HG02840 (cell line): ENCODE results near the gene SUCLA2.
"Not testable (repeated sequence)": the region's sequence is repeated elsewhere in the genome, so short reads cannot be mapped to it uniquely, and the experiment has no call there.

Experiments used
- ATAC-seq: cut with Tn5 transposase; IDR thresholded peaks from one replicate; pipeline ENCODE4 v1.9.1; 2021; ENCODE audit warnings: mild to moderate bottlenecking, moderate library complexity, moderate number of reproducible peaks; ENCODE audit not compliant: unreplicated experiment, low FRiP score

The SUCLA2 gene

DNA sequence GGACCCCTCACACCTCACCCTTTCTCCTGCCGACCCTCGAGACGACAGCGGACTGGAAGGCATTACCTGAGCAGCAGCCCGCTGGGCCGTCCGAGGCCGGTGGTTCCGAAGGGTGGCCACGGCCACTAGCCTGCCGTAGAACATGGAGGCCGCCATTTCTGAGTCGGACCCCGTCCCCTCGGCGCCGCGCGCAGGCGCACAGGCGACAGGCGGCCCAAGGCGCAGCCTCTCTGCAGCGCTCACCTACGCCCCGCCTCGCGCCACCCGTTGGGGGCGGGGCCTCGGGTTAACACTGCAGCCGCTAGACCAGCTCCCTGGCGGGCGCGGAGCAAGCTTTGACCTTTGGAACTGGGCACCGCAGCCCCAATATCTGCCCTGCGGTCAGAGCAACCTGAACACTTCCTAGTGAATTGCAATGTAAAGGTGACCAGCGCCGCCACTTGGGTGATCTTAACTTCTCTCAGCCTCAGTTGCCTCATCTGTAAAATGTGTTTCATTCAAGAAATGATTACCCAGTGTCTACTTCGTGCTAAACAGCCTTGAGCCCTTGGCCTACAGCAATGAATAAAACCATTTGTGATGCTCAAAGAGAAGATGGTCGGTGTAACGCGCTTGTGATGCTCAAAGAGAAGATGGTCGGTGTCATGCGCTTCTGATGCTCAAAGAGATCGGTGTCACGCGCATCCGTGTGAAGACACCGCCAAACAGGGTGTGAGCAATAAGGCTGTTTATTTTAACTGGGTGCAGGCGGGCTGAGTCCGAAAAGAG, at the start of gene SUCLA2:
SUCLA2 (minus strand) TSS at position 160 of the 768 bp plus-strand sequence; CDS start at position 156, 4 bp downstream.
- peak; percentile 97 for ATAC-seq

GRCh38 chr13:48050550-48050949, 49.5 kb upstream of the SUCLA2 start:
- no peak for ATAC-seq

DNA sequence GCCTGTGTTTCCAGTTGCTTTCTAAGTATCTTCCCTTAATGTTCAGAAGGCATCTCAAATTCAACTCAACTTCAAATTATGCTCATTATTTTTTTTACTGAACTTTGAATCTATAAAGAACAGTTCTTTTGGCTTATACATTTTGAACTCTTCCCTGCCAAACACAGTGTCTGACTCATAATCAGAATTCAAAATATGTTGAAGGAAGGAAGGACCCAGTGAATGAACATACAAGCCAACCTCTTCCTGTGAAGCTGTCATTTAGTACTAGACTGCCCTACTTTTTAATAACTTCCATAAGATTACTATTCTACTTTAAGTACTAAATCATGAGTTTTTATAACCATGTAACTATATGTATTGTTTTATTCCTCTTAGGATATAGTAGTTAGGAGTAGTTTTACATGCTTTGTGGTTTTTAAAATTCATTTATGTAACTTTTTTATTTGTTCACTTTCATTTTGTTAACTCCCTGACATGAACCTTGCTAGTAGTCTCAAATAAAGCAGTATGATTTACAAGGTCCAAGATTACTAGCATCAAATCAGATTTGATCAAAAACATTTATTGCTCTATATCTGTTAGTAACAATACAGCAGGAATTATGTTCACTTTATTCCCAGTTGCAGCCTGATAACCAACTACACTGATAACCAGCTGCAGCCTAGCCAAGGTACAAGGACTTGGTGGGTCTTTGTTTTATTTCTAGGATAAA, 42.9 kb upstream of the SUCLA2 start:
- ATAC-seq, result no peak

GRCh38 chr13:48042894-48043293, 41.8 kb upstream of the SUCLA2 start:
- no peak for ATAC-seq

DNA sequence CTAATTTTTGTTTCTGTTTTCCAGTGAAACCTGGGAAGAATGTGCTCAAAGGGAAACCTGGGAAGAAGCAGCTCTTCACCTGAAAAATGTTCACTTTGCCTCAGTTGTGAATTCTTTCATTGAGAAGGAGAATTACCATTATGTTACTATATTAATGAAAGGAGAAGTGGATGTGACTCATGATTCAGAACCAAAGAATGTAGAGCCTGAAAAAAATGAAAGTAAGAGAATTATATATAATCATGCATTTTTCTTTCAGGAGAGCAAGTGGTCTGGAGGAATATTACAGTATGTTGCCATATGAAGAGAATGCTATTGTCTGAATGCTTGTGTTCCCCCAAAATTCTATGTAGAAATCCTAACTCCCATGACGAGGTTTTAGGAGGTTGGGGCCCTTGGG, 39.8 kb upstream of the SUCLA2 start:
- no peak for ATAC-seq

- ATAC-seq, result no peak
Observed at GRCh38 chr13:48040049-48040448, 39.0 kb upstream of the SUCLA2 start.

DNA sequence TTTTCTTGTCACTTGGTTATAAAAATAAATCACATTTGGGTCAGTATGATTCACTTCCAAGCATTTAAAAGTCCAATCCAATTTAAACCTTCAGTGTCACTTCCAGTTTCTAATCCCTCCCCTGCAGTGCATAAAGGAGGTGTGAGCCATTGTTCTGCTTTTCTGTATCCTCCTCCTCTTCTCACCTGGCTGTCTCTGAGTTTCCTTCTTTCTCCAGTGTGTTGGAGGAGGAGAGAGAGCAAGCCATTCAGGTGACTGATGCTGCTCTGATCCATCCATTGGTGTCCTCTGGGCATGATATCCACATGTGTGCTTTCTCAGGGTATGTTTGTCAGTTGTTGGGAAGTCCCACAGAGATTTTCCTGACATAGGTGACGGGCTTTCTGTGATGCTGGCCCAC, 37.7 kb upstream of the SUCLA2 start:
- no peak for ATAC-seq

DNA sequence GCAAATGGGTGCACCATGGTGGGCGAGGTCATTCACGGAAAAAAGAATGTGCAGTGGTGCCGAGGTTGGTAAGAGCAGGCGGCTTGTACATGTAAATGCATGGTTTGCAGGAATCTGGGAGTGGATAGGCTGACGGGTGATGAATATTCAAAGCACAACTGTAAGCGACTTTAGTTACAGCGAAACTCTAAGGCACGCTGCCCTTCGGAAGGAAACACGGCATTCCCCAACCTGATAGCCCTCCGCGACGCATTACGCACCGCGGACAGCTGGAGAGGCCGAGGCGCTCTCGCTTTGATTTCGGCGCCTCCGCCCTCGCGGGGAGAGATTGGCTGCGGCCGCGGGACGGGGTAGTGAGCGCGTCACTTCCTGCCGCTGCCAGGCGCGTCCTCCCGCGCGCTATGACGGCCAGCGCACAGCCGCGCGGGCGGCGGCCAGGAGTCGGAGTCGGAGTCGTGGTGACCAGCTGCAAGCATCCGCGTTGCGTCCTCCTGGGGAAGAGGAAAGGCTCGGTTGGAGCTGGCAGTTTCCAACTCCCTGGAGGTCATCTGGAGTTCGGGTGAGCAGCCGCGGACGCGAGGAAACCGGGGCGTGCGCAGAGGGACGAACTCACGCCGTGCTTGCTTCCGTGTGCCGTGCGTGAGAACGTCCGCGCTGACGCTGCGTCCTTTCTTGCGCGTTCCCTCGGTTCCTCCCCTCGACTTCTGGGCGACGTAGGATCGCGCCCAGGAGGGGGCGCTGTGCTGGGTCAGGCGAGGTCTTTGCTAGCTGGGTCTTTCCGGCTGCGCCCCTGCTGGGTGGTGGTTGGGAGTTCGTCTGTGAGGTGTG, 36.5 kb upstream of the SUCLA2 start, which contains the start of gene NUDT15:
NUDT15 (plus strand) TSS at position 381 of the 828 bp plus-strand sequence; CDS start at position 402, 21 bp downstream.
- ATAC-seq, result peak; percentile 94

DNA sequence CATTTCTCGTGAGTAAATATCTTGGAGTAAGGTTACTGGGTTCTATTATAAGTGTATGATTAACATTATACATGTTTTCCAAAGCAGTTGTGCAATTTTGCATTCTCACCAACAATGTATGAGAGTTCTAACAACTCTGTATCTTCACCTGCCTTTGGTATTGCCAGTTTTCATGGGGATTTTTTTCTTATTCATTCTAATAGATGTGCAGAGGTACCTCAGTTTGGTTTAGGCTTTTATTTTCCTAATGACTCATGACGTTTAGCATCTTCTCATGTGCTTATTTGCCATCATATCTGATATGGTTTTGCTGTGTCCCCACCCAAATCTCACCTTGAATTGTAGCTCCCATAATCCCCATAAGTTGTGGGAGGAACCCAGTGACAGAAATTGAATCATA, 28.8 kb upstream of the SUCLA2 start:
- no peak for ATAC-seq

GRCh38 chr13:48028066-48028465, 27.0 kb upstream of the SUCLA2 start:
- no peak for ATAC-seq

DNA sequence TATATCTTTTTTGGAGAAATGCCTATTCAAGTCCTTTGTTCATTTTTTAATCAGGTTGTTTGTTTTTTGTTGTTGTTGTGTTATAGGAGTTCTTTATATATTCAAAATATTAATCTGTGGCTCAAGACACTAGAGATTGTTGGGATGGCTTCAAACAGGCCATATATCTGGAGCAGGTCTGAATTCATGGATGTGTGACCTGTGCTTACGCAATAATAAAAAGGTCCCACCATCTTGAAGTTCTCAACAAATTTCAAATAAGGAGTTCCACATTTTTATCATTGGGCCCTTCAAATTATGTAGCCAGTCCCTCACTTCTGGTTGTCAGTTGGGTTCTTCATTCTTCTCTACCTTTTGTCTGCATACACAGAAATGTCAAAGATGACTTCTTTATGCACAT, 18.7 kb upstream of the SUCLA2 start:
- no peak for ATAC-seq

DNA sequence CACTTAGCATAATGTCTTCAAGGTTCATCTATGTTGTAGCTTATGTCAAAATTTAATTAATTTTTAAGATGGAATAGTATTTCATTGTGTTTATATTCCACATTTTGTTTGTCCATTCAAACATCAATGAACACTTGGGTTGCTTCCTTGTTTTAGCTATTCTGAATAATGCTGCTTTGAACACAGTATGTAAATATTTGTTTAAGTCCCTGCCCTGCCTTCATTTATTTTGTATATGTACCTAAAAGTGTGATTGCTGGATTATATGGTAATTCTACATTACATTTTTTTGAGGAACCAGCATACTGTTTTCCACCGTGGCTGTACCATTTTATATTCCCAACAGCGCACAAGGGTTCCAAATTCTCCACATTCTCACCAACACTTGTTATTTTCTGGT, 17.6 kb upstream of the SUCLA2 start:
- no peak for ATAC-seq

- no peak for ATAC-seq
Observed at GRCh38 chr13:48014359-48014758, 13.3 kb upstream of the SUCLA2 start.

GRCh38 chr13:48012668-48013067, 11.6 kb upstream of the SUCLA2 start:
- ATAC-seq, result no peak

DNA sequence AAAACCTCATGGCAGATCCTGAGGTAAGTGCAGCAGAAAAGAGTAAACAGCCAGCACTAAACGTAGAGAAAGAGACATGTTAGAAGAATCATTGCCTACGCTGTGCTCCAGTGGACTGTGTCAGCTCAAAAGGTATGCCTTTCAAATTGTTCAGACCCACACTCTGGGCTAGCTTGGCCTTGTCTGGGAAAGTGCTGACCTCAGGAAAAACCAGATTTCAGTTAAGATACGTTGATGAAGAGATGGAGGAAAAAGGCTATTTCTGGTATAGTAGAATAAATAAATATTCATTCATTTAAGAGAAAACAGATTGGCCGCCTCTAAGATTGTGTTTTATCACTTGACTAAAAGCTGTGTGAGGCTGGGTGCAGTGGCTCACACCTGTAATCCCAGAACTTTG, 9.6 kb upstream of the SUCLA2 start:
- no peak for ATAC-seq

DNA sequence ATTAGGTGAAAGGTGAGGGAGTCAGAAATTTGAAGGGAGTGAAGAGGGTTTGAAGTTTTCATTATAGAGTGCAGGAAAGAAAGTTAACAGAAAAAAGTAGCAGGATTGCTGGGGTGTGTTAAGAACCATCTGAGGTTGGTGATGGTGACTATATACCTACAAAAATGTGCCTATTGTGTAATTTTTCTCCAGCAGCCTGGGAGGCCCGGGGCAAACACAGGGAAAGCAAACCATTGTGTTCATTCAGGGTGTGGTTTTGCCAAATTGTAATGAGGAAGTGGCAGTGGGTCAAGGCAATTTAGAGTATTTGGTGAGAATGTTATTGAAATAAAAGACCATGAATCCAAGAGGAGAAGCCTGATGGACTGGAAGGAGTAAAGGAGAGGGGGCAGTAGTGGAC, 8.2 kb upstream of the SUCLA2 start:
- no peak for ATAC-seq

DNA sequence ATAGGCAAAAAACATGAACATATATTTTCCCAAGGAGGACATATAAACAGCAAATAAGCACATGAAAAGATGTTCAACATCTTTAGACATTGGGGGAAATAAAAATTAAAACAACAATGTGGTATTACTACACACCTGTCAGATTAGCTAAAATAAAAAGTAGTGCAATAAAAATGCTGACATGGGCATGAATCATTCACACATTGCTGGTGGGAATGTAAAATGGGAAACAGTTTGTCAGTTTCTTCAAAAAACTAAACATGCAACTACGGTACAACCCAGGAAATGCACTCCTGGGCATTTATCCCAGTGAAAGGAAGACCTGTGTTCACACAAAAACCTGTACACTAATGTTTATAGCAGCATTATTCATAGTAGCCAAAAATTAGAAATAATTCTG, 5.3 kb upstream of the SUCLA2 start:
- no peak for ATAC-seq

GRCh38 chr13:48004201-48004600, 3.1 kb upstream of the SUCLA2 start:
- ATAC-seq, result no peak

- ATAC-seq, result not testable (repeated sequence)
Observed at GRCh38 chr13:48001999-48002398, 926 bp upstream of the SUCLA2 start.

DNA sequence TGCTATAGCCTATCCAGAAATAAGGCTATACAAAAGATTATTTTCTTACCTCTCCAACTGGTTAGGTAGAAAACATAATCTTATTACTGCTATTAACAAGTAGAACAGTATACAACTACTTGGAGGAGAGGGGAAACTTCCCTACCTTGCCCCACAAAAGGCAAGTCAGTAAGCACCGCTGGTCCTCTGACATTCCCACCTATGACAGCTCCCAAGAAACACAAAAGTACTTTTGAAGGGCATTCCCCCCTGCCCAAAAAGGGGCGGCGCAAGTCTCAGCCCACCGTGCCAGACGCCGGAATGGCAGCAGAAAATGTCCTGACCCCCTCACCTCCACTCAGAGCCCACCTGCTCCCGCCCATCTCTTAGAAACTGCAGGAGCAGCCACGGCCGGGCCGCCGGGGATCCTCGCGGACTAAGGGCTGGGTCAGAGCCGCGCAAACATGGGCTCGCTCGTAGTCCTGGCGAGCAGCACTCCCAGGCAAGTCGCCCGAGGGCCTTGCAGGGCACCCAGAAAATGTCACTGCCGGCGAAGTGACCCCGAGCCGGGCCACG, 437 bp downstream of the SUCLA2 start:
- ATAC-seq, result peak; percentile 48

DNA sequence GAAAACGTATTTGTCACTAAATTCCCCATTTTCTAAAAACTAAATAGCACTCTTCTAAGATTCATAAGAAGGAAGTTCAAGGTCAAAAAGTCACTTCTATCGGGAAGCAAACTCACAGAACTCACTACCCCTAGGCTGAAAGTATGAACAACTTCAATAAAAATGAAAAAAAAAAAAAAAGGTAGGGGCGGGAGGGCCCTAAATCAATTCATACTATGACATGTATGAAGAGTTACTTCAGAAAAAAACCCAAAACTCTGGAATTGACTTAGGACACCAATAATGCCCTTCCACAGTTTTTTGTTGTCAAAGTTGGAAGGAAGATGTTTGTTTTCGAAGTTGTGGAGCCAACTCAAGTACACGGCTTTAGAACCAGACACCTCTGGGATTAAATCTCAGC, 1.1 kb downstream of the SUCLA2 start:
- no peak for ATAC-seq
